Mononuclear cell (primary cell): Measurements from ENCODE around the gene MTFP1. TPM values are rescaled to one million over a fixed set of nuclear protein-coding genes. Genes with fewer than 3 reads are reported as not detected.
"Not testable (repeated sequence)": the region's sequence is repeated elsewhere in the genome, so short reads cannot be mapped to it uniquely, and the experiment has no call there.

Source experiments
- H3K27me3 ChIP-seq: 2 replicates; pipeline ENCODE4 v1.6.0; 2011; ENCODE audit warnings: low read length, control low read depth; ENCODE audit not compliant: insufficient read depth
- H3K4me1 ChIP-seq: 2 replicates; pipeline ENCODE4 v1.5.1; 2011; ENCODE audit warnings: mild to moderate bottlenecking, low read length, control low read depth; ENCODE audit not compliant: insufficient read depth
- H3K4me3 ChIP-seq: 2 replicates; pipeline ENCODE4 v1.5.1; 2011; ENCODE audit warnings: mild to moderate bottlenecking, low read length, moderate library complexity
- H3K9me3 ChIP-seq: 2 replicates; pipeline ENCODE4 v1.5.1; 2011; ENCODE audit warnings: low read depth, mild to moderate bottlenecking, control low read depth, low read length
- total RNA-seq: library from RNA; depleted of rRNA; stranded (reverse); fragments of >200 nt; gene quantifications from one replicate; pipeline ENCODE4 v1.2.3, GENCODE V29; 2012

MTFP1 gene
- total RNA-seq, 1 donor: 24.5 TPM

GRCh38 chr22:30397656-30398635 is 27.6 kb upstream of the MTFP1 start:
- no peaks in the 10 kb centered on the region for H3K9me3 ChIP-seq
- H3K27me3 ChIP-seq: peaks cover 34% of the 10 kb centered on the region
- H3K4me1 ChIP-seq: peaks cover 28% of the 10 kb centered on the region
- peak overlapping the region; percentile 30 for H3K4me3 ChIP-seq

- peaks cover 26% of the 10 kb centered on the region for H3K4me1 ChIP-seq
- no peak overlapping the region for H3K4me3 ChIP-seq
- H3K27me3 ChIP-seq: peaks cover 34% of the 10 kb centered on the region
- no peaks in the 10 kb centered on the region for H3K9me3 ChIP-seq
These were observed 26.6 kb upstream of the MTFP1 start for GRCh38 chr22:30398685-30399680.

- H3K4me1 ChIP-seq: peaks cover 26% of the 10 kb centered on the region
- H3K4me3 ChIP-seq: no peak overlapping the region
- no peaks in the 10 kb centered on the region for H3K9me3 ChIP-seq
- H3K27me3 ChIP-seq: peaks cover 34% of the 10 kb centered on the region
These were observed 25.9 kb upstream of the MTFP1 start for GRCh38 chr22:30399718-30400117.

GRCh38 chr22:30400159-30400558 is 25.4 kb upstream of the MTFP1 start:
- Histone ChIP-seq H3K4me3 (no peak overlapping the region), H3K9me3 (no peaks in the 10 kb centered on the region), H3K4me1 (peaks cover 26% of the 10 kb centered on the region), H3K27me3 (peaks cover 34% of the 10 kb centered on the region)

- H3K4me3 ChIP-seq: not testable (repeated sequence)
- H3K4me1 ChIP-seq: peaks cover 26% of the 10 kb centered on the region
These were observed 24.5 kb upstream of the MTFP1 start for GRCh38 chr22:30401024-30401423.

GRCh38 chr22:30402028-30402765 is 23.4 kb upstream of the MTFP1 start:
- Histone ChIP-seq H3K4me3 (no peak overlapping the region), H3K4me1 (peaks cover 18% of the 10 kb centered on the region), H3K9me3 (no peaks in the 10 kb centered on the region), H3K27me3 (peaks cover 17% of the 10 kb centered on the region)

More at GRCh38 chr22:30401024-30401423, 24.5 kb upstream of the MTFP1 start:
- not testable (repeated sequence) for H3K9me3 ChIP-seq
- peaks cover 28% of the 10 kb centered on the region for H3K27me3 ChIP-seq

GRCh38 chr22:30402766-30403104 is 22.8 kb upstream of the MTFP1 start:
- peaks cover 12% of the 10 kb centered on the region for H3K4me1 ChIP-seq
- H3K4me3 ChIP-seq, H3K9me3 ChIP-seq: not testable (repeated sequence)
- peaks cover 12% of the 10 kb centered on the region for H3K27me3 ChIP-seq

- no peaks in the 10 kb centered on the region for H3K9me3 ChIP-seq
- no peak overlapping the region for H3K4me3 ChIP-seq
- no peaks in the 10 kb centered on the region for H3K4me1 ChIP-seq
- H3K27me3 ChIP-seq: no peaks in the 10 kb centered on the region
These were observed 21.3 kb upstream of the MTFP1 start for GRCh38 chr22:30404307-30404706.

GRCh38 chr22:30405731-30406130 is 19.8 kb upstream of the MTFP1 start:
- Histone ChIP-seq H3K9me3 (no peaks in the 10 kb centered on the region), H3K4me1 (no peaks in the 10 kb centered on the region), H3K27me3 (no peaks in the 10 kb centered on the region), H3K4me3 (no peak overlapping the region)

- Histone ChIP-seq H3K4me3 (no peak overlapping the region), H3K9me3 (no peaks in the 10 kb centered on the region), H3K27me3 (no peaks in the 10 kb centered on the region), H3K4me1 (no peaks in the 10 kb centered on the region)
These were observed 19.2 kb upstream of the MTFP1 start for GRCh38 chr22:30406400-30406799.

GRCh38 chr22:30408388-30409102 is 17.0 kb upstream of the MTFP1 start:
- Histone ChIP-seq H3K9me3 (no peaks in the 10 kb centered on the region), H3K4me3 (no peak overlapping the region), H3K27me3 (no peaks in the 10 kb centered on the region), H3K4me1 (no peaks in the 10 kb centered on the region)

GRCh38 chr22:30411780-30412179 is 13.8 kb upstream of the MTFP1 start:
- Histone ChIP-seq H3K4me1 (no peaks in the 10 kb centered on the region), H3K9me3 (no peaks in the 10 kb centered on the region), H3K27me3 (no peaks in the 10 kb centered on the region), H3K4me3 (no peak overlapping the region)

GRCh38 chr22:30413001-30413400 is 12.6 kb upstream of the MTFP1 start:
- no peaks in the 10 kb centered on the region for H3K4me1 ChIP-seq
- H3K9me3 ChIP-seq: no peaks in the 10 kb centered on the region
- no peak overlapping the region for H3K4me3 ChIP-seq

More at GRCh38 chr22:30413001-30413400, 12.6 kb upstream of the MTFP1 start:
- H3K27me3 ChIP-seq: no peaks in the 10 kb centered on the region
